ENCODE data around the gene CDH15.
A peak's percentile ranks its signal among the peaks of the same experiment; 100 is the strongest.

The CDH15 gene

GRCh38 chr16:89194340-89195311 lies 23.1 kb downstream of the CDH15 start:
- peaks cover 59% of the 10 kb centered on the region for H3K27me3 ChIP-seq (ENCODE audit: control insufficient read depth, insufficient read depth, low read length, poor library complexity, severe bottlenecking)
- no peaks in the 10 kb centered on the region for H3K4me1 ChIP-seq (ENCODE audit: control insufficient read depth, insufficient read depth, low read length)
- 93% methylated on average over 45 of the region's 45 CpGs for WGBS, 2 experiments
- H3K9me3 ChIP-seq (ENCODE audit: control insufficient read depth, low read length): no peaks in the 10 kb centered on the region
- H3K27ac ChIP-seq (ENCODE audit: insufficient read depth, low read depth, low read length, poor library complexity, severe bottlenecking): no peak overlapping the region
- H3K4me3 ChIP-seq (ENCODE audit: insufficient read depth, low read depth, low read length): no peak overlapping the region
- no peaks in the 10 kb centered on the region for H3K36me3 ChIP-seq (ENCODE audit: control insufficient read depth, insufficient read depth, low read length)

- Histone ChIP-seq H3K27me3 (ENCODE audit: control insufficient read depth, insufficient read depth, low read length, poor library complexity, severe bottlenecking) (peaks cover 59% of the 10 kb centered on the region), H3K9me3 (ENCODE audit: control insufficient read depth, low read length) (no peaks in the 10 kb centered on the region), H3K4me3 (ENCODE audit: insufficient read depth, low read depth, low read length) (no peak overlapping the region), H3K4me1 (ENCODE audit: control insufficient read depth, insufficient read depth, low read length) (peaks cover 8% of the 10 kb centered on the region), H3K36me3 (ENCODE audit: control insufficient read depth, insufficient read depth, low read length) (no peaks in the 10 kb centered on the region), H3K27ac (ENCODE audit: insufficient read depth, low read depth, low read length, poor library complexity, severe bottlenecking) (no peak overlapping the region)
- 89 to 91% methylated on average over 21 of the region's 21 CpGs for WGBS, 2 experiments
Observed at GRCh38 chr16:89195521-89196171, 24.1 kb downstream of the CDH15 start.

GRCh38 chr16:89197033-89197632 lies 25.6 kb downstream of the CDH15 start:
- H3K9me3 ChIP-seq (ENCODE audit: control insufficient read depth, low read length): no peaks in the 10 kb centered on the region
- no peaks in the 10 kb centered on the region for H3K36me3 ChIP-seq (ENCODE audit: control insufficient read depth, insufficient read depth, low read length)
- no peak overlapping the region for H3K27ac ChIP-seq (ENCODE audit: insufficient read depth, low read depth, low read length, poor library complexity, severe bottlenecking)
- WGBS, 2 experiments: 89 to 90% methylated on average over 13 of the region's 13 CpGs
- H3K4me1 ChIP-seq (ENCODE audit: control insufficient read depth, insufficient read depth, low read length): peaks cover 10% of the 10 kb centered on the region
- H3K4me3 ChIP-seq (ENCODE audit: insufficient read depth, low read depth, low read length): no peak overlapping the region
- peaks cover 57% of the 10 kb centered on the region for H3K27me3 ChIP-seq (ENCODE audit: control insufficient read depth, insufficient read depth, low read length, poor library complexity, severe bottlenecking)

DNA sequence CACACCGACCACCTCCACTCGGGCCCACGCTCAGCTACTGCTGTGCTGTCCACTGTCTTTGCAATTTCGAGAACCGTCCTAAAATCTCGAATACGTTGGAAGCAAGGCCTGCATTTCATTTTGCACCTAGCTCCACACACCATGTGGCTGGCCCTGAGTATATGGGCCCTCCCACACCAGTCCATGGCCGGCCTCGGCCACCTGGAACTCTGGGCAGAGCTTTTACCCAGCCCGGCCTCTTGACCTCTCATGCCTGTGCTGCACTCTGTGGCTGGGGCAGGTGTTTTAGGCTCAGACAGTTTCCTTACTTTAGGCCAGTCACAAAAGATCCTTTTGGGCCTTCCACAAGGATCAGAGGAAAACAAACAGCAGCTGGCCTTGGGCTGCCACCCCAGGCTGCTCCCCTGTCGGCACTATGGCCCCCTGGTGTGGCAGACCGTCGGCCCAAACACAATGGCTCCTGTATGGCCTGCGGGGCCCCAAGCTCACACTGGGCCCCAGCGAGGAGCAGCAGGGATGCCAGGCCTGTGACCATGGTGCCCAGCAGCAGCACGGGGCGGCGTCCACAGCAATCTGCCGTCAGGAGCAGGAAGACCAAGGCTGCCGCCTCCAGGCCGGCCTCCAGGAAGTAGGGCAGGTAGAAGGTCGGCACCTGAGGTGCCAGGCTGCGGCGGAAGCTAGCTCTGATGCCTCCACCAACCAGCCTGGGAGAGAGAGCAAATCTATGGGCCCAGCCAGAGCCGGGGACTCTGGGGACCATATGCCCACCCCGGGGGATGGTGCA lies 26.3 kb downstream of the CDH15 start:
- H3K27me3 ChIP-seq (ENCODE audit: control insufficient read depth, insufficient read depth, low read length, poor library complexity, severe bottlenecking): peaks cover 57% of the 10 kb centered on the region

GRCh38 chr16:89198417-89199240 lies 27.1 kb downstream of the CDH15 start:
- Histone ChIP-seq H3K27me3 (ENCODE audit: control insufficient read depth, insufficient read depth, low read length, poor library complexity, severe bottlenecking) (peaks cover 60% of the 10 kb centered on the region), H3K27ac (ENCODE audit: insufficient read depth, low read depth, low read length, poor library complexity, severe bottlenecking) (no peak overlapping the region), H3K4me1 (ENCODE audit: control insufficient read depth, insufficient read depth, low read length) (peaks cover 10% of the 10 kb centered on the region), H3K4me3 (ENCODE audit: insufficient read depth, low read depth, low read length) (no peak overlapping the region), H3K36me3 (ENCODE audit: control insufficient read depth, insufficient read depth, low read length) (no peaks in the 10 kb centered on the region), H3K9me3 (ENCODE audit: control insufficient read depth, low read length) (peaks cover 3% of the 10 kb centered on the region)
- 91 to 92% methylated on average over 28 of the region's 28 CpGs for whole genome bisulfite sequencing, 2 experiments

More for the DNA sequence above, 26.3 kb downstream of the CDH15 start:
- WGBS, 2 experiments: 82 to 84% methylated on average over 26 of the region's 26 CpGs
- H3K4me3 ChIP-seq (ENCODE audit: insufficient read depth, low read depth, low read length): no peak overlapping the region
- H3K27ac ChIP-seq (ENCODE audit: insufficient read depth, low read depth, low read length, poor library complexity, severe bottlenecking): no peak overlapping the region
- no peaks in the 10 kb centered on the region for H3K36me3 ChIP-seq (ENCODE audit: control insufficient read depth, insufficient read depth, low read length)
- peaks cover 10% of the 10 kb centered on the region for H3K4me1 ChIP-seq (ENCODE audit: control insufficient read depth, insufficient read depth, low read length)
- peaks cover 3% of the 10 kb centered on the region for H3K9me3 ChIP-seq (ENCODE audit: control insufficient read depth, low read length)

DNA sequence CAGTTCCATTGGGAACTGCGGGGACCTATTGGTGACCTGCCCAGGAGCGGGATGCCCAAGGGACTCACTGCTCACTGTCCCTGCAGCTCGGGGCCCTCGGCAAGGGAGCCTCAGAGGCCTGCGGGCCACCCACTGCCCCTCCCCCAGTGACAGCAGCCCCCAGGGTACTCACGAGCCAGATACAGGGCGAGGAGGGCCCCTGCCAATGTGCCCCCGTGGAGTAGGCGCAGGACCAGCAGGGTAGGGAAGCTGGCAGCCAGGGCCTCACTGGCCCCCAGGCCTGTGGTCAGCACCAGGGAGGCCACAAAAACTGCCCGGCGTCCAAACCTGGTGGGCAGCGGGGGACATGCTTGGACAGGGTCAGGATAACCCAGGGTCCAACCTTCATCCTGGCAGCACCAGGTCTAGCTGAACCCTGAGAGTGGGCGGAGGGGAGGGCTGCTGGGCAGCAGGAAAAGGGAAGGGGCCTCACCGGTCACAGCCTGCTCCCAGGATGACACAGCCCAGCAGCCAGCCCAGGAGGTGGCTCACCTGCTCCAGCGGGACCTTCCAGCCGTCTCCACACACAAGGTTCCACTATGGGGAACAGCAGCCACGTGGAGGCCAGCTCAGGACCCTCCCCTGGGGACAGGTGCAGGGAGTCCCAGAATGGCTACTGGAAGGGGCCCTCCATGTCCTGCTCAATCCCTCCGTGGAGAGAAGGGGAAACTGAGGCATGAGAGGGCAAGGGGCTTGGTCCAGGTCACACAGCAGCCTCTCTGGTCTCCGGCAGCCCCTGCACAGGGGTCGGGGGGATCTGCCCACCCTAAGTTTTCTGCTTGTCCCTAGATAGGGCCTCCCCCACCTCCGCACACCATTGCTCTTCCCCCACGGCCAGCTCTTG lies 27.9 kb downstream of the CDH15 start:
- H3K27ac ChIP-seq (ENCODE audit: insufficient read depth, low read depth, low read length, poor library complexity, severe bottlenecking): no peak overlapping the region
- H3K4me3 ChIP-seq (ENCODE audit: insufficient read depth, low read depth, low read length): no peak overlapping the region
- H3K27me3 ChIP-seq (ENCODE audit: control insufficient read depth, insufficient read depth, low read length, poor library complexity, severe bottlenecking): peaks cover 60% of the 10 kb centered on the region
- 87 to 90% methylated on average over 22 of the region's 22 CpGs for WGBS, 2 experiments
- no peaks in the 10 kb centered on the region for H3K36me3 ChIP-seq (ENCODE audit: control insufficient read depth, insufficient read depth, low read length)
- H3K4me1 ChIP-seq (ENCODE audit: control insufficient read depth, insufficient read depth, low read length): peaks cover 10% of the 10 kb centered on the region
- peaks cover 3% of the 10 kb centered on the region for H3K9me3 ChIP-seq (ENCODE audit: control insufficient read depth, low read length)

DNA sequence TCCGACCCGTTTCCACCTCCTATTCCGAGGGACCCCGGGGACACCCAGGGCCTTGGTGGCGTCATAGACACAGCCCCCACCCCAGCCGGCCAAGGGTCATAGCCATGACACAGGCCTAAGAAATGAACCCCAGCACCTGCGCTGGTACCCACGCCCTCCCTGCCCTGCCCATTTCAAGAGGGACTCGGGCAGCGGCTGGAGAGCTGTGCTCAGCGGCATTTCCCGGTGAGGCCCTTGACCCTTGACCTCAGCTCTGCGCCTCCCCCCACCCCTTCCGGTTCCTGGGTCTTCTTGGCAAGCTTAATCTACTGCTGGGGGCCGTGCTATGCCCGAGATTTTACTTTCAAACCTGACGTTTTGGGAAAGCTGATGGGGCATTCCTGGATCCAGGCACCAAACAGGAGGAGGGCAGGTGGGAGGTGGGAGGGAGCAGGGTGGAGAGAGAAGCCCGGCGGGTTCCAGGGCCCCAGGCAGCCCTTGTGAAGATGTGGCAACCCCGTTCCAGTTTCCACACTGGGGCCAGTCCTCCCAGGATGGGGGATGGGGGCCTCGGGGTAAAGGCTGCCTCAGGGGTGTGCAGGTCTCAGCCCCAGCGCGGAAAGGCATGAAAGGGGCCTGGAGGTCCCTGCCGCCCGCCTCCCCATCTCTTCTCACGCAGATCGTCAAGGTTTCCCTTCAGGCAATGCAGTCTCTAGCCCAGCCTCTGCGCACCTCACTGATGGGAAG lies 28.7 kb downstream of the CDH15 start, which contains the start of gene SLC22A31:
Gene SLC22A31, minus strand, starts transcription at position 414 of the 726 bp plus-strand sequence. Its CDS starts 36 bp downstream, at position 378.
- H3K4me3 ChIP-seq (ENCODE audit: insufficient read depth, low read depth, low read length): peak within 1 kb of the TSS; percentile 26
- H3K4me1 ChIP-seq (ENCODE audit: control insufficient read depth, insufficient read depth, low read length): peaks cover 10% of the 10 kb centered on the region
- H3K27ac ChIP-seq (ENCODE audit: insufficient read depth, low read depth, low read length, poor library complexity, severe bottlenecking): no peak within 1 kb of the TSS
- peaks cover 3% of the 10 kb centered on the region for H3K9me3 ChIP-seq (ENCODE audit: control insufficient read depth, low read length)
- no peaks in the 10 kb centered on the region for H3K36me3 ChIP-seq (ENCODE audit: control insufficient read depth, insufficient read depth, low read length)
- 27 to 31% methylated on average over 28 of the region's 28 CpGs for WGBS, 2 experiments
- H3K27me3 ChIP-seq (ENCODE audit: control insufficient read depth, insufficient read depth, low read length, poor library complexity, severe bottlenecking): peaks cover 67% of the 10 kb centered on the region

DNA sequence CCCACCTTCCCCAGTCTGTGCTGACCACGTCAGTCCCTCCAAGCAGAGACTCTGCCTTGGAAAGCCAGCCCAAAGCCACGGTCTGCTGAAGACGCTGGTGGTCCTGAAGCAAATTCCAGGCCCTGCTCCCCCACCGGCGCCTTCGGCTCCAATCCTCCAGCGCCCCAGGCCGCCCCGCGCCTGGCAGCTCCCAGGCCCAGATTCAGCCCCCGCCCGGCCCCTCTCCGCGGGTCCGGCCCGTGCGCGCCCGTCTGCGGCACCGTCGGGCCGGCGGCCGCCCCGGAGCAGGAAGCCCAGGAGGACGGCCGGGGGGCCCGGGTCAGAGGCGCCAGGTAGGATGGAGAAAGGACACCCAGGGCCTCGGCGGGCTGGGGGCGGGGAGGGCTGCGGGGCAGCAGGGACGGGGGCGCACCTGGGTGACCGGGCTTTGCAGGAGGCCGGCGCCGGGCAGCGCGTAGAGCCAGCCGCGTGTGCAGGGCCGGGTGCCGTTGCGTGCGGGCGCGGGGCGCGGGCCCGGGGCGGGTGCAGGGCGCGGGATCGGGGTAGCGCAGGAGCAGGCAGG lies 29.4 kb downstream of the CDH15 start:
- Histone ChIP-seq H3K27me3 (ENCODE audit: control insufficient read depth, insufficient read depth, low read length, poor library complexity, severe bottlenecking) (peaks cover 67% of the 10 kb centered on the region), H3K27ac (ENCODE audit: insufficient read depth, low read depth, low read length, poor library complexity, severe bottlenecking) (no peak overlapping the region), H3K4me1 (ENCODE audit: control insufficient read depth, insufficient read depth, low read length) (peaks cover 10% of the 10 kb centered on the region), H3K4me3 (ENCODE audit: insufficient read depth, low read depth, low read length) (peak overlapping the region; percentile 26), H3K36me3 (ENCODE audit: control insufficient read depth, insufficient read depth, low read length) (no peaks in the 10 kb centered on the region), H3K9me3 (ENCODE audit: control insufficient read depth, low read length) (peaks cover 3% of the 10 kb centered on the region)
- 2 to 3% methylated on average over 58 of the region's 58 CpGs for WGBS, 2 experiments
